Measurements from ENCODE around the gene AP1M2.

AP1M2 gene

GRCh38 chr19:10567656-10568055 lies 19.5 kb downstream of the AP1M2 start:
- peak; percentile 12 for DNase-seq (ENCODE audit: low spot score)
- TF ChIP-seq CTCF (IDR thresholded peaks at IDR 0.05; ENCODE audit: extremely low read depth, missing control alignments), result no peak

DNA sequence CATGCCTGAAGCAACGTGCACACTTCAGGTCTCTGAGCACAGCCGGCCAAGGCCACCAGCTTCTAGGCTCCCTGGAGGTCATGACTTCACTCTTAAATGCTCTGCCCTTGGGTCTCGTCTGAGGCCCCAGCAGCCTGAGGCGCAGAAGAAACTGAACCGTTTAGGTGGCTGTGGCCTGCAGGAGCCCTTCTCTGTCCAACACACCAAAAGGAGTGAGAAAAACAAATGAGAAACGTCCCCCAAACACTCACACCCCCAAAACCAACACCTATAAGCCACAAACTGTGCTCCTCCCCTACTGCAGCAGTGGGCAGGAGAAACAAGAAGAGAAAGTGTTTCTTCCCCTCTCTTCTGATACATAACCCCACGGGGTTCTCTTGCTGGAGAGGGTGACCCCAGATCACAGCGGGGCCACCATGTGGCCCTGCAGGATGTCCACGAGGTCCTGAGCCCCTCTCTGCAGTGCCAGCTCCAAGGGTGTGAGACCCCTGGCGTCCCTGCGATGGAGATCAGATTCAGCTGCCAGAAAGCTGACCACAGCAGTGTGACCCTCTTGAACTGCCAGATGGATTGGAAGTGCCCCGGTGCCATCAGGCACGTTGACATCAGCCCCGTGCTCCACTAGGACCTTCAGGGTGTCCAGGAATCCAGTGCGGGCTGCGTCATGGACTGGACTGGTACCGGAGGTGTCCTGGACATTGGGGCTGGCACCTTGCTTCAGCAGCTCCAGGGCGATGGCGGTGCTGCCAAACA lies 20.3 kb downstream of the AP1M2 start:
- no peak for TF ChIP-seq CTCF (IDR thresholded peaks at IDR 0.05; ENCODE audit: extremely low read depth, missing control alignments)
- peak; percentile 83 for DNase-seq (ENCODE audit: low spot score)

GRCh38 chr19:10566408-10566657 lies 20.8 kb downstream of the AP1M2 start:
- DNase-seq (ENCODE audit: low spot score), result no peak
- TF ChIP-seq CTCF (IDR thresholded peaks at IDR 0.05; ENCODE audit: extremely low read depth, missing control alignments), result no peak

- peak; percentile 99 for DNase-seq (ENCODE audit: low spot score)
- peak; percentile 5 for TF ChIP-seq CTCF (IDR thresholded peaks at IDR 0.05; ENCODE audit: extremely low read depth, missing control alignments)
Measured at GRCh38 chr19:10565567-10566407, 21.3 kb downstream of the AP1M2 start, which contains the start of gene KRI1. KRI1 (minus strand) TSS chr19:10566010; CDS start chr19:10565999, 11 bp downstream.

DNA sequence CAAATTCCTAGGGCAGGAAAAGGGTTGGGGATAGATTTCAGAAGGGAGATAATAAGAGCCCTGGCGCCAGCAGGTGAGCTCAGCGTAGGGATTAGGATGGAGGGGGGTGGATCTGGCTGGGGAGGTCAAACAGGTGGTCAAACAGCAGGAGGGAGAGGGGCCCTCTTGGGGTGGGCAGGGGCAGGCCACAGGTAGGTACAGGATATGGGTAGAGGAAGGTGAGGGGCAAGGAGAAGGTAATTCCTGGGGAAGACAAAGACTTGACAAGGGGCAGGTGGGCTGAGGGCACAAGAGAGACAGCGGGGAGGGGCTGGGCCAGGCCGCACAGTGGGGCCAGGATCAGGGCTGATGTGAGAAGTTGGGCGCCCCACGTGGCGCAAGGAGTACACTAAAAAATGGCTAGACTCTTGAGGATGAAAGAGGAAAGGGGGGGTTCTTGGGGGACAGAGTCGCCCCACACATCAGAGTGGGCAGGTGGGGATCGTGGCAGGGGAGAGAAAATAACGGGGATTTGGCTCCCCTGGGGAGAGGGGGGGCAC lies 22.0 kb downstream of the AP1M2 start:
- TF ChIP-seq CTCF (IDR thresholded peaks at IDR 0.05; ENCODE audit: extremely low read depth, missing control alignments), result peak; percentile 31
- peak; percentile 82 for DNase-seq (ENCODE audit: low spot score)

GRCh38 chr19:10562609-10563008 lies 24.5 kb downstream of the AP1M2 start:
- DNase-seq (ENCODE audit: low spot score), result no peak
- TF ChIP-seq CTCF (IDR thresholded peaks at IDR 0.05; ENCODE audit: extremely low read depth, missing control alignments), result no peak

DNA sequence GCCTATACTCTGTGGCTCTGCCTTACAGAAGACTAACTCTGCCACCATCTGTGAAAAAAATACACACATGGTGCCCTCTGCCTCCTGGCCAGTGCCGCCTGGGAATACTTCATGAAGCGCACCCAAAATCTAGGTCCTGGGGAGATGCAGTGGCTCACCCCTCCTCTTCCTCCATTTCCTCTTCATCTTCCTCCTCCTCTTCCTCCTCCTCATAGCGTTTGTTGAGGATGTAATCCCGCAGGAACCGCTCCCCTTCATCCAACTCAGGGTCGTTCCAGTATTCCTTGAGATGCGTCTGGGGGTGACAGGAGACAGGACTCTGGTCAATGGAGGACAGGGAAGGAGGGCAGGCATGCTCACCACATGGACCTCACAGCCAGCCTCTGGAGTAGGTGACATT lies 27.0 kb downstream of the AP1M2 start:
- TF ChIP-seq CTCF (IDR thresholded peaks at IDR 0.05; ENCODE audit: extremely low read depth, missing control alignments), result no peak
- no peak for DNase-seq (ENCODE audit: low spot score)
